ENCODE results near the gene GSTA4.

GSTA4 gene

GRCh38 chr6:53043581-53043980 lies 48.5 kb upstream of the GSTA4 start:
- Histone ChIP-seq H3K27ac (ENCODE audit: low read depth, low read length) (no peak overlapping the region), H3K27me3 (ENCODE audit: low read length) (no peaks in the 10 kb centered on the region), H3K9ac (ENCODE audit: low read length) (no peak overlapping the region), H3K79me2 (ENCODE audit: insufficient read depth, low read length) (no peaks in the 10 kb centered on the region), H2AFZ (ENCODE audit: low read depth, low read length, severe bottlenecking) (no peak overlapping the region), H3K9me2 (replicated peaks; ENCODE audit: insufficient read depth, low read length) (no peaks in the 10 kb centered on the region), H3K4me3 (ENCODE audit: insufficient read depth, low read length, poor library complexity, severe bottlenecking) (no peak overlapping the region), H3F3A (ENCODE audit: insufficient read depth) (no peaks in the 10 kb centered on the region), H4K20me1 (ENCODE audit: low read depth, low read length) (peaks cover 3% of the 10 kb centered on the region; the same call in 1 of the 2 replicates), H3K36me3 (ENCODE audit: low read length) (no peaks in the 10 kb centered on the region), H3K9me3 (ENCODE audit: insufficient read depth, low read length) (no peaks in the 10 kb centered on the region), H3K4me2 (ENCODE audit: low read depth, low read length, poor library complexity, severe bottlenecking) (no peak overlapping the region)
- no peak for TF ChIP-seq EZH2phosphoT487 (conservative IDR thresholded peaks at IDR 0.05; ENCODE audit: low read length)
- TF ChIP-seq CTCF (IDR thresholded peaks at IDR 0.05; ENCODE audit: insufficient read depth, low read length, poor library complexity, severe bottlenecking), result no peak

GRCh38 chr6:53042112-53042511 lies 47.0 kb upstream of the GSTA4 start:
- Histone ChIP-seq H3K27me3 (ENCODE audit: low read length) (no peaks in the 10 kb centered on the region), H3F3A (ENCODE audit: insufficient read depth) (no peaks in the 10 kb centered on the region), H3K27ac (ENCODE audit: low read depth, low read length) (no peak overlapping the region), H3K79me2 (ENCODE audit: insufficient read depth, low read length) (no peaks in the 10 kb centered on the region), H4K20me1 (ENCODE audit: low read depth, low read length) (peaks cover 3% of the 10 kb centered on the region; the same call in 1 of the 2 replicates), H2AFZ (ENCODE audit: low read depth, low read length, severe bottlenecking) (no peak overlapping the region), H3K9ac (ENCODE audit: low read length) (no peak overlapping the region), H3K9me2 (replicated peaks; ENCODE audit: insufficient read depth, low read length) (no peaks in the 10 kb centered on the region), H3K9me3 (ENCODE audit: insufficient read depth, low read length) (no peaks in the 10 kb centered on the region), H3K4me3 (ENCODE audit: insufficient read depth, low read length, poor library complexity, severe bottlenecking) (no peak overlapping the region), H3K36me3 (ENCODE audit: low read length) (no peaks in the 10 kb centered on the region), H3K4me2 (ENCODE audit: low read depth, low read length, poor library complexity, severe bottlenecking) (no peak overlapping the region)
- TF ChIP-seq EZH2phosphoT487 (conservative IDR thresholded peaks at IDR 0.05; ENCODE audit: low read length) (no peak), CTCF (IDR thresholded peaks at IDR 0.05; ENCODE audit: insufficient read depth, low read length, poor library complexity, severe bottlenecking) (no peak)

GRCh38 chr6:53041356-53041755 lies 46.3 kb upstream of the GSTA4 start:
- Histone ChIP-seq H3K4me2 (ENCODE audit: low read depth, low read length, poor library complexity, severe bottlenecking) (no peak overlapping the region), H3K27ac (ENCODE audit: low read depth, low read length) (no peak overlapping the region), H3K9ac (ENCODE audit: low read length) (no peak overlapping the region)

More at GRCh38 chr6:53041356-53041755, 46.3 kb upstream of the GSTA4 start:
- H3K79me2 ChIP-seq (ENCODE audit: insufficient read depth, low read length), result no peaks in the 10 kb centered on the region
- no peak overlapping the region for H3K4me3 ChIP-seq (ENCODE audit: insufficient read depth, low read length, poor library complexity, severe bottlenecking)
- H3K36me3 ChIP-seq (ENCODE audit: low read length), result no peaks in the 10 kb centered on the region
- no peaks in the 10 kb centered on the region for H3K9me3 ChIP-seq (ENCODE audit: insufficient read depth, low read length)
- no peaks in the 10 kb centered on the region for H3K9me2 ChIP-seq (replicated peaks; ENCODE audit: insufficient read depth, low read length)
- H3F3A ChIP-seq (ENCODE audit: insufficient read depth), result no peaks in the 10 kb centered on the region
- TF ChIP-seq CTCF (IDR thresholded peaks at IDR 0.05; ENCODE audit: insufficient read depth, low read length, poor library complexity, severe bottlenecking), result no peak
- no peak for TF ChIP-seq EZH2phosphoT487 (conservative IDR thresholded peaks at IDR 0.05; ENCODE audit: low read length)
- peaks cover 3% of the 10 kb centered on the region; the same call in 1 of the 2 replicates for H4K20me1 ChIP-seq (ENCODE audit: low read depth, low read length)
- H2AFZ ChIP-seq (ENCODE audit: low read depth, low read length, severe bottlenecking), result no peak overlapping the region
- H3K27me3 ChIP-seq (ENCODE audit: low read length), result no peaks in the 10 kb centered on the region
